ENCODE results near the gene CACNA1I. TPM values are rescaled to one million over a fixed set of nuclear protein-coding genes. Genes with fewer than 3 reads are reported as not detected.

The CACNA1I gene
- total and polyA plus RNA-seq, 2 of the 8 experiments (the other 6 are each of a cell fraction or from before 2014, with no cell fraction given): 0.77 to 1.2 TPM

DNA sequence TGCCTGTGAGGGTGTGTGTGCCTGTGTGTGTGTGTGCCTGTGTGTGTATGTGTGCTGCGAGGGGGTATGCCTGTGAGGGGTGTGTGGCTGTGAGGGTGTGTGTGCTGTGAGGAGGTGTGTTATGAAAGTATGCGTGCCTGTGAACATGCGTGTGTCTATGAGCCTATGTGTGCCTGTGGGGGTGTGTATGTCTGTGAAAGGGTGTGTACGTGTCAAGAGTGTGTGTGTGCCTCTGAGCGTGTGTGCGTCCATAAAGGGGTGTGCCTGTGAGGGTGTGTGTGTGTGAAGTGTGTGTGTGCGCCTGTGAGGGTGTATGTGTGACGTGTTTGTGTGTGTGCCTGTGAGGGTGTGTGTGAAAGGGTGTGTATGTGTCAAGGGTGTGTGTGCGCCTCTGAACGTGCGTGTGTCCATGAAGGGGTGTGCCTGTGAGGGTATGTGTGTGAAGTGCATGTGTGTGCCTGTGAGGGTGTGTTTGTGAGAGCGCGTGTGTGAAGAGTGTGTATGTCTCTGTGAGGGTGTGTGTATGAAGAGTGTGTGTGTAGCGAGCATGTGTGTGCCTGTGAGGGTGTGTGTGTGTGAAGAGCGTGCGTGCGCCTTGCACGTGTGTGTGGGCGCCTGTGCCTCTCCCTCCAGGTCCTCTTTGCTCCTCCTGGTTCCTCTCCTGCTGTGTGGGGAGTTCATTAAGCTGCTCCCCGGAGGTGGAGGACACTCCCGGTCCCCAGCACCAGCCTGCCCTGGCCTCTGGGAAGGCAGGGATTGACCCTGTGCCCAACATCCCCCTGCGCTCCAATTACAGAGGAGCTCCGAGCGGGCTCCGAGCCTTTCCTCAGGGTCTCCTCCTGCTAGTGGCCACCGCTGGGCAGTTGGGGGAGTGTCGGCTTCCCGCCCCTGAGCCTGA, 53.3 kb downstream of the CACNA1I start:
- Histone ChIP-seq H3K18ac (ENCODE audit: extremely low read depth, low read length) (peak overlapping the region; percentile 11; the same call in 1 of the 2 replicates), H2AFZ (ENCODE audit: low read length) (peak overlapping the region; percentile 15), H3K4me3 (ENCODE audit: extremely low read depth in 1 of 4, insufficient read depth in 2 of 4, low read depth in 3 of 4, low read length in 4 of 4) (no peak overlapping the region), H2BK20ac (ENCODE audit: low read length) (no peak overlapping the region), H3K23ac (ENCODE audit: insufficient read length) (no peak overlapping the region), H2BK15ac (ENCODE audit: low read length) (peak overlapping the region; percentile 99; the same call in 1 of the 2 replicates), H3K27ac (ENCODE audit: low read depth, low read length) (no peak overlapping the region), H4K5ac (ENCODE audit: insufficient read length, low read depth, low read length) (no peak overlapping the region), H3K4me2 (ENCODE audit: insufficient read depth in 1 of 2, low read depth in 2 of 2, low read length in 2 of 2) (no peak overlapping the region), H3K23me2 (ENCODE audit: low read depth, low read length) (peaks cover 8% of the 10 kb centered on the region; the same call in 1 of the 2 replicates), H3K79me2 (ENCODE audit: control insufficient read depth in 1 of 2, insufficient read depth in 2 of 2, low read length in 2 of 2) (no peaks in the 10 kb centered on the region), H4K20me1 (replicated peaks in 1 of 2; ENCODE audit: control insufficient read depth in 1 of 2, insufficient read depth in 2 of 2, low read length in 2 of 2) (peaks cover 0 to 13% of the 10 kb centered on the region in 2 experiments), H3K56ac (replicated peaks; ENCODE audit: insufficient read length, low read depth, low read length) (no peak overlapping the region), H3K9me3 (ENCODE audit: insufficient read depth in 2 of 2, low read depth in 1 of 2, low read length in 1 of 2) (no peaks in the 10 kb centered on the region), H3K27me3 (replicated peaks in 1 of 4; ENCODE audit: control insufficient read depth in 3 of 4, extremely low read depth in 1 of 4, insufficient read depth in 3 of 4, low read length in 3 of 4) (peaks cover 0 to 3% (median 0%) of the 10 kb centered on the region in 4 experiments; a peak in 2 of 7 replicates), H3K36me3 (ENCODE audit: control insufficient read depth in 2 of 4, insufficient read depth in 4 of 4, low read length in 3 of 4) (no peaks in the 10 kb centered on the region), H4K91ac (replicated peaks; ENCODE audit: insufficient read length, low read length) (peak overlapping the region; percentile 93), H2BK12ac (ENCODE audit: low read depth, low read length) (peak overlapping the region; percentile 97; the same call in 1 of the 2 replicates), H4K8ac (ENCODE audit: extremely low read depth, insufficient read depth, low read length) (peak overlapping the region; percentile 78; the same call in 1 of the 2 replicates), H2BK120ac (replicated peaks; ENCODE audit: low read depth, low read length) (no peak overlapping the region), H3K4me1 (replicated peaks in 1 of 4; ENCODE audit: control insufficient read depth in 3 of 4, insufficient read depth in 4 of 4, low read length in 3 of 4) (peaks cover 3 to 19% (median 12%) of the 10 kb centered on the region in 4 experiments), H2BK5ac (ENCODE audit: low read depth, low read length) (peak overlapping the region; percentile 27; the same call in 1 of the 2 replicates), H3K9ac (replicated peaks in 1 of 4; ENCODE audit: extremely low read depth in 1 of 4, low read depth in 3 of 4, low read length in 3 of 4) (peak overlapping the region in 2 of 4 experiments; percentile 10 to 11; a peak in 3 of 7 replicates), H2AK5ac (ENCODE audit: low read depth, low read length) (peak overlapping the region; percentile 94), H3K79me1 (ENCODE audit: low read depth, low read length) (no peaks in the 10 kb centered on the region), H3K4ac (replicated peaks; ENCODE audit: insufficient read length, low read depth, low read length) (peak overlapping the region; percentile 85), H3K14ac (ENCODE audit: insufficient read length) (no peak overlapping the region)
- ChIA-PET POLR2A (ENCODE audit: partially characterized antibody) (interaction anchor here (0.8 to 1.5 kb wide), 3 partner anchors 11 to 56 kb away, joined by 3 to 6 read pairs (median 3); no protein-coding TSS in a partner anchor), CTCF (ENCODE audit: partially characterized antibody) (interaction anchor here (0.6 to 2.2 kb wide), 21 partner anchors 8 to 413 kb away, joined by 3 to 8 read pairs (median 4); no protein-coding TSS in a partner anchor)
- WGBS, 2 experiments (ENCODE audit: extremely low coverage in 1 of 2, insufficient coverage in 1 of 2, insufficient read length in 1 of 2, insufficient replicate concordance in 2 of 2, low coverage in 1 of 2, low lambda C conversion rate in 2 of 2, missing lambda C conversion rate in 1 of 2): 77% methylated on average over 26 of the region's 28 CpGs; no CpG with 5 or more reads in 1 of the 2 experiments
- FAIRE-seq (no peak), DNase-seq (ENCODE audit: low read depth in 1 of 2, low spot score in 2 of 2) (no peak)
- TF ChIP-seq MAFK (IDR thresholded peaks at IDR 0.05; ENCODE audit: low read depth, low read length): no peak
- no peak for TF ChIP-seq TAF7 (optimal IDR thresholded peaks at IDR 0.05; ENCODE audit: borderline replicate concordance, low read depth, low read length)
- TF ChIP-seq, protein P1, sequence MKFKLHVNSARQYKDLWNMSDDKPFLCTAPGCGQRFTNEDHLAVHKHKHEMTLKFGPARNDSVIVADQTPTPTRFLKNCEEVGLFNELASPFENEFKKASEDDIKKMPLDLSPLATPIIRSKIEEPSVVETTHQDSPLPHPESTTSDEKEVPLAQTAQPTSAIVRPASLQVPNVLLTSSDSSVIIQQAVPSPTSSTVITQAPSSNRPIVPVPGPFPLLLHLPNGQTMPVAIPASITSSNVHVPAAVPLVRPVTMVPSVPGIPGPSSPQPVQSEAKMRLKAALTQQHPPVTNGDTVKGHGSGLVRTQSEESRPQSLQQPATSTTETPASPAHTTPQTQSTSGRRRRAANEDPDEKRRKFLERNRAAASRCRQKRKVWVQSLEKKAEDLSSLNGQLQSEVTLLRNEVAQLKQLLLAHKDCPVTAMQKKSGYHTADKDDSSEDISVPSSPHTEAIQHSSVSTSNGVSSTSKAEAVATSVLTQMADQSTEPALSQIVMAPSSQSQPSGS (IDR thresholded peaks at IDR 0.05; ENCODE audit: low read length): no peak
- TF ChIP-seq SRF (IDR thresholded peaks at IDR 0.05; ENCODE audit: low read depth, low read length): no peak
- TF ChIP-seq EZH2 (IDR thresholded peaks at IDR 0.05; ENCODE audit: low read depth, low read length, severe bottlenecking): no peak
- no peak for TF ChIP-seq SP4 (IDR thresholded peaks at IDR 0.05; ENCODE audit: low read length)
- TF ChIP-seq TEAD4 (IDR thresholded peaks at IDR 0.05; ENCODE audit: low read depth, low read length): no peak
- no peak for TF ChIP-seq FOSL1 (IDR thresholded peaks at IDR 0.05; ENCODE audit: insufficient read depth, low read depth, low read length)
